ENCODE results near the gene UROC1. TPM values are rescaled to one million over a fixed set of nuclear protein-coding genes. Genes with fewer than 3 reads are reported as not detected.

UROC1 gene
- total and polyA plus RNA-seq, 2 of the 4 experiments (the other 2 are of a cell fraction), result not detected

GRCh38 chr3:126463521-126463920 lies 54.1 kb downstream of the UROC1 start:
- dilution Hi-C loops (cut with HindIII; ENCODE audit: low sequenced_read_pairs, unreplicated experiment) (no loop called here), in situ Hi-C loops (cut with MboI; ENCODE audit: low sequenced_read_pairs) (no loop called here), intact Hi-C loops (cut with micrococcal nuclease) (no loop called here)
- no peak overlapping the region for H4K91ac ChIP-seq (ENCODE audit: insufficient read depth, low read depth, low read length)
- TF ChIP-seq BHLHE40 (IDR thresholded peaks at IDR 0.05; ENCODE audit: low read depth, low read length), result no peak
- no peak for TF ChIP-seq CEBPB (IDR thresholded peaks at IDR 0.05; ENCODE audit: low read depth, low read length)
- TF ChIP-seq RFX5 (IDR thresholded peaks at IDR 0.05; ENCODE audit: low read depth, low read length), result no peak
- no peak for TF ChIP-seq USF2 (IDR thresholded peaks at IDR 0.05; ENCODE audit: low read depth, low read length)
- no peak for TF ChIP-seq FOS (IDR thresholded peaks at IDR 0.05; ENCODE audit: low read depth, low read length)
- no peak for TF ChIP-seq RCOR1 (IDR thresholded peaks at IDR 0.05; ENCODE audit: insufficient replicate concordance, low read length)
- TF ChIP-seq MAFK (IDR thresholded peaks at IDR 0.05; ENCODE audit: low read depth, low read length), result no peak
- no peak for TF ChIP-seq SMC3 (IDR thresholded peaks at IDR 0.05; ENCODE audit: low read depth, low read length)
- no peak for TF ChIP-seq NFE2L2 (IDR thresholded peaks at IDR 0.05; ENCODE audit: low read depth, low read length)
- TF ChIP-seq MAZ (IDR thresholded peaks at IDR 0.05; ENCODE audit: borderline replicate concordance, low read depth, low read length), result no peak
- no peak for TF ChIP-seq CHD1 (IDR thresholded peaks at IDR 0.05; ENCODE audit: low read depth, low read length)
- no peak for TF ChIP-seq CTCF (conservative IDR thresholded peaks at IDR 0.05; ENCODE audit: low read depth, low read length)
- no peak for TF ChIP-seq ELK1 (IDR thresholded peaks at IDR 0.05; ENCODE audit: borderline replicate concordance, low read depth, low read length)
- no peak for TF ChIP-seq MXI1 (IDR thresholded peaks at IDR 0.05; ENCODE audit: borderline replicate concordance, low read depth, low read length)
- TF ChIP-seq RAD21 (IDR thresholded peaks at IDR 0.05; ENCODE audit: low read length), result no peak
- H3K56ac ChIP-seq (ENCODE audit: extremely low read depth, insufficient read depth, low read length), result no peak overlapping the region
- peaks cover 78% of the 10 kb centered on the region for H3K36me3 ChIP-seq (ENCODE audit: control insufficient read depth, insufficient read depth, low read length)
- H2BK20ac ChIP-seq (ENCODE audit: low read depth, low read length), result no peak overlapping the region
- no peak overlapping the region for H4K5ac ChIP-seq (ENCODE audit: low read depth, low read length)
- CTCF ChIA-PET, result no interaction called here
- H2BK120ac ChIP-seq (ENCODE audit: low read depth, low read length), result no peak overlapping the region
- H3K9ac ChIP-seq (ENCODE audit: low read depth, low read length), result no peak overlapping the region
- peaks cover 34 to 49% of the 10 kb centered on the region in 2 experiments for H3K79me1 ChIP-seq (ENCODE audit: low read depth in 1 of 2, low read length in 2 of 2)
- no peaks in the 10 kb centered on the region for H3K27me3 ChIP-seq (ENCODE audit: control insufficient read depth, insufficient read depth, low read length)
- no peaks in the 10 kb centered on the region for H3K9me3 ChIP-seq (ENCODE audit: control insufficient read depth, insufficient read depth, low read length)
- no peak overlapping the region for H3K4me2 ChIP-seq (ENCODE audit: low read depth, low read length)
- no peak overlapping the region for H3K14ac ChIP-seq (replicated peaks; ENCODE audit: low read depth, low read length)
- H3K9me1 ChIP-seq (ENCODE audit: insufficient read depth, low read length), result no peaks in the 10 kb centered on the region; the same call in 1 of the 2 replicates
- no peak for DNase-seq
- H3K18ac ChIP-seq (ENCODE audit: low read depth, low read length), result no peak overlapping the region
- no peak overlapping the region for H3K4ac ChIP-seq (ENCODE audit: low read depth, low read length)
- peaks cover 25% of the 10 kb centered on the region for H4K20me1 ChIP-seq (ENCODE audit: insufficient read depth, low read length)
- H2AK5ac ChIP-seq (ENCODE audit: low read depth, low read length), result no peak overlapping the region
- no peaks in the 10 kb centered on the region; the same call in 1 of the 2 replicates for H3K4me1 ChIP-seq (ENCODE audit: control insufficient read depth, insufficient read depth, low read length)
- no peak overlapping the region for H2BK5ac ChIP-seq (ENCODE audit: low read depth, low read length, poor library complexity, severe bottlenecking)
- no TSS peak for BruUV-seq (replicated peaks)
- POLR2A ChIA-PET (ENCODE audit: unreplicated experiment), result no interaction called here
- H3K23ac ChIP-seq (ENCODE audit: low read depth, low read length), result no peak overlapping the region
- no peak overlapping the region for H2BK15ac ChIP-seq (ENCODE audit: low read depth, low read length)
- WGBS, 2 experiments (ENCODE audit: extremely low coverage in 2 of 2, insufficient read length in 1 of 2), result 100% methylated on average over 1 of the region's 2 CpGs; no CpG with 5 or more reads in 1 of the 2 experiments
- no peak overlapping the region for H3K4me3 ChIP-seq (ENCODE audit: insufficient read depth, low read depth, low read length)
- H2AFZ ChIP-seq (replicated peaks; ENCODE audit: low read length, poor library complexity), result no peak overlapping the region
- no peak overlapping the region for H3K27ac ChIP-seq (ENCODE audit: insufficient read depth, low read length)
- no peak overlapping the region for H2AK9ac ChIP-seq (replicated peaks; ENCODE audit: low read depth, low read length, poor library complexity)
- no peak for ATAC-seq (ENCODE audit: low read depth)
- no peak overlapping the region for H4K8ac ChIP-seq (ENCODE audit: low read depth in 2 of 2, low read length in 2 of 2)
